GM23338 (cell line): ENCODE data around the gene C11orf16. TPM values are rescaled to one million over a fixed set of nuclear protein-coding genes. Genes with fewer than 3 reads are reported as not detected.

Source experiments
- ATAC-seq: fragments of 200-7000 bp; cut with Tn5 transposase; 3 replicates; pipeline ENCODE4 v1.9.1; 2020
- DNase-seq: peaks from one replicate; pipeline ENCODE4 v3.0.0-alpha.2; 2015; ENCODE audit warnings: low spot score
- H2AFZ ChIP-seq: fragments of 200-600 bp; sonication (generic); 2 replicates; pipeline ENCODE4 v1.8.0; 2016; ENCODE audit warnings: antibody characterized with exemption, mild to moderate bottlenecking, moderate library complexity
- H3F3A ChIP-seq: fragments of 200-600 bp; sonication (generic); replicated peaks from 2 replicates; pipeline ENCODE4 v1.8.0; 2017; ENCODE audit warnings: antibody characterized with exemption, mixed run types, low read depth
- H3K27ac ChIP-seq: fragments of 200-600 bp; sonication (generic); 2 replicates; pipeline ENCODE4 v1.6.1; 2016; ENCODE audit warnings: low read depth
- H3K27me3 ChIP-seq: fragments of 200-600 bp; sonication (generic); 2 replicates; pipeline ENCODE4 v1.8.0; 2016; ENCODE audit warnings: mild to moderate bottlenecking, mixed run types, moderate library complexity; ENCODE audit not compliant: insufficient read depth
- H3K36me3 ChIP-seq: fragments of 200-600 bp; sonication (generic); 2 replicates; pipeline ENCODE4 v1.8.0; 2016; ENCODE audit warnings: mild to moderate bottlenecking; ENCODE audit not compliant: insufficient read depth
- H3K4me1 ChIP-seq: fragments of 200-600 bp; sonication (generic); 2 replicates; pipeline ENCODE4 v1.8.0; 2016; ENCODE audit warnings: mild to moderate bottlenecking, moderate library complexity; ENCODE audit not compliant: insufficient read depth
- H3K4me2 ChIP-seq: fragments of 200-600 bp; sonication (generic); 2 replicates; pipeline ENCODE4 v1.7.1; 2017; ENCODE audit warnings: mixed run types
- H3K4me3 ChIP-seq: fragments of 200-600 bp; sonication (generic); 2 replicates; pipeline ENCODE4 v1.6.1; 2016; ENCODE audit warnings: mixed run types
- H3K79me2 ChIP-seq: fragments of 200-600 bp; sonication (generic); replicated peaks from 2 replicates; pipeline ENCODE4 v1.8.0; 2017; ENCODE audit warnings: mild to moderate bottlenecking; ENCODE audit not compliant: insufficient read depth
- H3K9me2 ChIP-seq: fragments of 200-600 bp; sonication (generic); 2 replicates; pipeline ENCODE4 v1.8.0; 2017; ENCODE audit not compliant: insufficient read depth
- H4K20me1 ChIP-seq: fragments of 200-600 bp; sonication (generic); replicated peaks from 2 replicates; pipeline ENCODE4 v1.8.0; 2017; ENCODE audit warnings: mild to moderate bottlenecking; ENCODE audit not compliant: insufficient read depth
- H3K27ac Mint-ChIP-seq: 2 replicates; pipeline ENCODE4 v1.8.0; 2020; ENCODE audit warnings: inconsistent platforms, mild to moderate bottlenecking, moderate library complexity, mixed read lengths
- H3K27me3 Mint-ChIP-seq: 3 replicates; pipeline ENCODE4 v1.8.0; 2022; ENCODE audit warnings: low read depth, mild to moderate bottlenecking, moderate library complexity, mixed read lengths, inconsistent platforms; ENCODE audit not compliant: insufficient read depth, poor library complexity
- H3K36me3 Mint-ChIP-seq: 3 replicates; pipeline ENCODE4 v1.8.0; 2021; ENCODE audit warnings: low read depth, mild to moderate bottlenecking, inconsistent platforms, moderate library complexity, mixed read lengths
- H3K4me1 Mint-ChIP-seq: 3 replicates; pipeline ENCODE4 v1.8.0; 2020; ENCODE audit warnings: mild to moderate bottlenecking, inconsistent platforms, mixed read lengths
- H3K4me3 Mint-ChIP-seq: 3 replicates; pipeline ENCODE4 v1.8.0; 2021; ENCODE audit warnings: moderate library complexity, mild to moderate bottlenecking, inconsistent platforms, mixed read lengths
- H3K9me3 Mint-ChIP-seq: 3 replicates; pipeline ENCODE4 v1.8.0; 2020; ENCODE audit warnings: moderate library complexity, mild to moderate bottlenecking, inconsistent platforms, mixed read lengths
- ZNF114 ChIP-seq: fragments of 250-450 bp; sonication (Bioruptor Pico); IDR thresholded peaks from 2 replicates; pipeline ENCODE4 v1.5.0; 2020; ENCODE audit warnings: mild to moderate bottlenecking, moderate library complexity
- ZNF462 ChIP-seq: fragments of 250-450 bp; sonication (Bioruptor Pico); IDR thresholded peaks from 2 replicates; pipeline ENCODE4 v1.5.0; 2020; ENCODE audit warnings: mild to moderate bottlenecking, moderate library complexity
- polyA plus RNA-seq: library from polyadenylated mRNA; unstranded; fragments of >200 nt; fragmentation: Nextera tagmentation; extraction: Ambion mirVana; gene quantifications from 2 replicates; pipeline ENCODE4 v1.2.1, GENCODE V29; 2016
- total RNA-seq: library from RNA; depleted of rRNA; stranded (reverse); fragments of >200 nt; shearing (Covaris generic); gene quantifications from 2 replicates; pipeline ENCODE4 v1.2.3, GENCODE V29; 2014
- TF ChIP-seq, protein P1 (sequence below), 2 experiments: fragments of 200-600 bp in 1 of 2; sonication (generic) in 1 of 2; conservative IDR thresholded peaks; 2 replicates each; pipeline versions ENCODE4 v1.5.1 to v1.6.1; 2016 to 2017; ENCODE audit warnings: antibody characterized with exemption in 2 of 2, low read depth in 2 of 2, mild to moderate bottlenecking in 2 of 2, moderate library complexity in 1 of 2

C11orf16 gene
- total and polyA plus RNA-seq, 2 experiments from 2014 or later = not detected

- Mint-ChIP-seq H3K27me3 (peaks cover 8% of the 10 kb centered on the region), H3K4me1 (peaks cover 25% of the 10 kb centered on the region), H3K9me3 (no peaks in the 10 kb centered on the region), H3K4me3 (no peak overlapping the region), H3K36me3 (no peaks in the 10 kb centered on the region), H3K27ac (no peak overlapping the region)
- Histone ChIP-seq H3K27me3 (no peaks in the 10 kb centered on the region), H2AFZ (peak overlapping the region; percentile 86; the same call in 1 of the 2 replicates), H3F3A (no peaks in the 10 kb centered on the region), H3K36me3 (no peaks in the 10 kb centered on the region), H3K4me2 (no peak overlapping the region), H3K4me3 (no peak overlapping the region), H4K20me1 (no peaks in the 10 kb centered on the region), H3K9me2 (no peaks in the 10 kb centered on the region), H3K27ac (no peak overlapping the region), H3K79me2 (no peaks in the 10 kb centered on the region), H3K4me1 (peaks cover 5% of the 10 kb centered on the region; the same call in 1 of the 2 replicates)
- peak; percentile 78 for ATAC-seq
- TF ChIP-seq ZNF114 (CRISPR knock-in tag) = no peak
- no peak for TF ChIP-seq ZNF462 (CRISPR knock-in tag)
- TF ChIP-seq, protein P1, sequence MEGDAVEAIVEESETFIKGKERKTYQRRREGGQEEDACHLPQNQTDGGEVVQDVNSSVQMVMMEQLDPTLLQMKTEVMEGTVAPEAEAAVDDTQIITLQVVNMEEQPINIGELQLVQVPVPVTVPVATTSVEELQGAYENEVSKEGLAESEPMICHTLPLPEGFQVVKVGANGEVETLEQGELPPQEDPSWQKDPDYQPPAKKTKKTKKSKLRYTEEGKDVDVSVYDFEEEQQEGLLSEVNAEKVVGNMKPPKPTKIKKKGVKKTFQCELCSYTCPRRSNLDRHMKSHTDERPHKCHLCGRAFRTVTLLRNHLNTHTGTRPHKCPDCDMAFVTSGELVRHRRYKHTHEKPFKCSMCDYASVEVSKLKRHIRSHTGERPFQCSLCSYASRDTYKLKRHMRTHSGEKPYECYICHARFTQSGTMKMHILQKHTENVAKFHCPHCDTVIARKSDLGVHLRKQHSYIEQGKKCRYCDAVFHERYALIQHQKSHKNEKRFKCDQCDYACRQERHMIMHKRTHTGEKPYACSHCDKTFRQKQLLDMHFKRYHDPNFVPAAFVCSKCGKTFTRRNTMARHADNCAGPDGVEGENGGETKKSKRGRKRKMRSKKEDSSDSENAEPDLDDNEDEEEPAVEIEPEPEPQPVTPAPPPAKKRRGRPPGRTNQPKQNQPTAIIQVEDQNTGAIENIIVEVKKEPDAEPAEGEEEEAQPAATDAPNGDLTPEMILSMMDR (conservative IDR thresholded peaks at IDR 0.05; ENCODE audit: low read depth in 2 of 2) = peak; percentile 55 to 70
- peak; percentile 57 for DNase-seq
Observed at GRCh38 chr11:8933931-8934330, 1.2 kb upstream of the C11orf16 start.
